GM18505 (cell line): Measurements from ENCODE around the gene TOX2.
A peak's percentile ranks its signal among the peaks of the same experiment; 100 is the strongest.

Experiments
- ATAC-seq: cut with Tn5 transposase; IDR thresholded peaks from one replicate; pipeline ENCODE4 v1.9.1; 2021; ENCODE audit not compliant: unreplicated experiment
- POLR2A ChIP-seq: IDR thresholded peaks from 4 replicates; pipeline ENCODE4 v1.6.1; 2011; ENCODE audit warnings: borderline replicate concordance; ENCODE audit not compliant: insufficient read depth, insufficient read length; ENCODE audit errors: extremely low read depth

TOX2 gene

GRCh38 chr20:43904827-43905177 is 9.8 kb upstream of the TOX2 start:
- TF ChIP-seq POLR2A = no peak
- no peak for ATAC-seq

- no peak for ATAC-seq
- TF ChIP-seq POLR2A = no peak
Observed at GRCh38 chr20:43906505-43907034, 8.1 kb upstream of the TOX2 start.

- ATAC-seq = no peak
- TF ChIP-seq POLR2A = no peak
Observed at GRCh38 chr20:43909211-43909610, 5.4 kb upstream of the TOX2 start.

GRCh38 chr20:43909720-43910119 is 4.9 kb upstream of the TOX2 start:
- TF ChIP-seq POLR2A = no peak
- no peak for ATAC-seq

GRCh38 chr20:43910564-43910963 is 4.1 kb upstream of the TOX2 start:
- TF ChIP-seq POLR2A = no peak
- ATAC-seq = no peak

- no peak for TF ChIP-seq POLR2A
Observed at GRCh38 chr20:43911066-43911465, 3.6 kb upstream of the TOX2 start.

GRCh38 chr20:43913291-43914025 is 1.2 kb upstream of the TOX2 start:
- no peak for TF ChIP-seq POLR2A
- ATAC-seq = no peak

More at GRCh38 chr20:43911066-43911465, 3.6 kb upstream of the TOX2 start:
- no peak for ATAC-seq

GRCh38 chr20:43915211-43916072 is 790 bp downstream of the TOX2 start:
- ATAC-seq = peak; percentile 17
- TF ChIP-seq POLR2A = no peak

GRCh38 chr20:43916073-43916880 is 1.6 kb downstream of the TOX2 start:
- ATAC-seq = no peak
- TF ChIP-seq POLR2A = no peak

- no peak for ATAC-seq
- TF ChIP-seq POLR2A = no peak
Observed at GRCh38 chr20:43916881-43917371, 2.3 kb downstream of the TOX2 start.

GRCh38 chr20:43917380-43917779 is 2.7 kb downstream of the TOX2 start:
- ATAC-seq = no peak
- no peak for TF ChIP-seq POLR2A

- TF ChIP-seq POLR2A = no peak
- ATAC-seq = no peak
Observed at GRCh38 chr20:43919686-43920403, 5.2 kb downstream of the TOX2 start.
